BE2C (cell line): ENCODE measurements around the gene E2F1.

Experiments
- DNase-seq: peaks from one replicate; pipeline ENCODE4 v3.0.0-alpha.2; 2020
- H3K27me3 ChIP-seq: fragments of 250-450 bp; sonication (Bioruptor Pico); 2 replicates; pipeline ENCODE4 v1.5.1; 2020; ENCODE audit warnings: mild to moderate bottlenecking
- H3K36me3 ChIP-seq: fragments of 250-450 bp; sonication (Bioruptor Pico); 2 replicates; pipeline ENCODE4 v1.5.1; 2020; ENCODE audit warnings: mild to moderate bottlenecking
- H3K4me1 ChIP-seq: fragments of 250-450 bp; sonication (Bioruptor Pico); 2 replicates; pipeline ENCODE4 v1.5.1; 2020
- H3K4me3 ChIP-seq: 2 replicates; pipeline ENCODE4 v1.5.1; 2011; ENCODE audit warnings: low read depth, low read length
- H3K9me3 ChIP-seq: fragments of 250-450 bp; sonication (Bioruptor Pico); 2 replicates; pipeline ENCODE4 v1.5.1; 2020
- TF ChIP-seq, protein P1 (sequence below): IDR thresholded peaks from 2 replicates; pipeline ENCODE4 v1.5.1; 2012; ENCODE audit warnings: mild to moderate bottlenecking, low read depth, low read length

E2F1 gene

DNA sequence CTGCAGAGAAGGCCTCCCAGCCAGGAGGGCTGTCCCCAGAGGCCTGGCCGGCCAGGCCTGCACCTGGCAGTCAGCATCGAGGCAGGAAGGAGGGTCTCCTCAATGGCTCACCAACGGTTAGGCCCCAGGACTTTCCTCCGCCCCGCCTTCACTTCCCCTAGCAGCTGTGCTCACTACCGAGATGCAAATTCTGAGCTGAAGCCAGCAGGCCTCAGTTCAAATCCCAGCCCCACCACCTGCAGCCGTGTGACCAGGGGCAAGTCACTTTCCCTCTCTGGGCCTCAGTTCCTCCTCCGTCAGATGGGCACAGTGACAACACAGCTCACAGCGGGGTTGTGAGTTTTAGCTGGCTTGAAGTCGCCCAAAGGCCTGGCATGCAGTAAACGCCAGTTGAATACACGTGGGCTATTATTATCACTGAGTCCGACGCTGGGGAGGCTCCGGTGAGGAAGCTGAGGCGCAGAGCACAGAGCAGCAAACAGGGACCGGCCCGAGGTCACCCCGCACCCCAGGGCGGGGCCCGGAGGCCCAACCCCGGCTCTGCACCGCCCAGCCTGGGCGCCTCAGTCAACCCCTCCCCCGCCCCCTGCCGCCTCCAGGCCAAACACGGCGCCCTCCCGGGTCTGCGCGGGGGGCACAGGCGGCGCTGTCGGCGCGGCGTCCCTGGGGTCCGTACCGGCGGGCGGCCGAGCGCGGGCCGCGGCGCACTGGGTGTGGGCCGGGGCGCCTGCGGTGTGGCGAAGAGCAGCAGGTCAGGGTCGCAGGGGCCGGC lies 671 bp downstream of the E2F1 start:
- peaks cover 27% of the 10 kb centered on the region for H3K36me3 ChIP-seq
- peak overlapping the region; percentile 85 for H3K4me3 ChIP-seq
- H3K27me3 ChIP-seq: no peaks in the 10 kb centered on the region
- H3K4me1 ChIP-seq: peaks cover 13% of the 10 kb centered on the region
- TF ChIP-seq, protein P1, sequence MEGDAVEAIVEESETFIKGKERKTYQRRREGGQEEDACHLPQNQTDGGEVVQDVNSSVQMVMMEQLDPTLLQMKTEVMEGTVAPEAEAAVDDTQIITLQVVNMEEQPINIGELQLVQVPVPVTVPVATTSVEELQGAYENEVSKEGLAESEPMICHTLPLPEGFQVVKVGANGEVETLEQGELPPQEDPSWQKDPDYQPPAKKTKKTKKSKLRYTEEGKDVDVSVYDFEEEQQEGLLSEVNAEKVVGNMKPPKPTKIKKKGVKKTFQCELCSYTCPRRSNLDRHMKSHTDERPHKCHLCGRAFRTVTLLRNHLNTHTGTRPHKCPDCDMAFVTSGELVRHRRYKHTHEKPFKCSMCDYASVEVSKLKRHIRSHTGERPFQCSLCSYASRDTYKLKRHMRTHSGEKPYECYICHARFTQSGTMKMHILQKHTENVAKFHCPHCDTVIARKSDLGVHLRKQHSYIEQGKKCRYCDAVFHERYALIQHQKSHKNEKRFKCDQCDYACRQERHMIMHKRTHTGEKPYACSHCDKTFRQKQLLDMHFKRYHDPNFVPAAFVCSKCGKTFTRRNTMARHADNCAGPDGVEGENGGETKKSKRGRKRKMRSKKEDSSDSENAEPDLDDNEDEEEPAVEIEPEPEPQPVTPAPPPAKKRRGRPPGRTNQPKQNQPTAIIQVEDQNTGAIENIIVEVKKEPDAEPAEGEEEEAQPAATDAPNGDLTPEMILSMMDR: no peak
- H3K9me3 ChIP-seq: no peaks in the 10 kb centered on the region
- peak; percentile 92 for DNase-seq

DNA sequence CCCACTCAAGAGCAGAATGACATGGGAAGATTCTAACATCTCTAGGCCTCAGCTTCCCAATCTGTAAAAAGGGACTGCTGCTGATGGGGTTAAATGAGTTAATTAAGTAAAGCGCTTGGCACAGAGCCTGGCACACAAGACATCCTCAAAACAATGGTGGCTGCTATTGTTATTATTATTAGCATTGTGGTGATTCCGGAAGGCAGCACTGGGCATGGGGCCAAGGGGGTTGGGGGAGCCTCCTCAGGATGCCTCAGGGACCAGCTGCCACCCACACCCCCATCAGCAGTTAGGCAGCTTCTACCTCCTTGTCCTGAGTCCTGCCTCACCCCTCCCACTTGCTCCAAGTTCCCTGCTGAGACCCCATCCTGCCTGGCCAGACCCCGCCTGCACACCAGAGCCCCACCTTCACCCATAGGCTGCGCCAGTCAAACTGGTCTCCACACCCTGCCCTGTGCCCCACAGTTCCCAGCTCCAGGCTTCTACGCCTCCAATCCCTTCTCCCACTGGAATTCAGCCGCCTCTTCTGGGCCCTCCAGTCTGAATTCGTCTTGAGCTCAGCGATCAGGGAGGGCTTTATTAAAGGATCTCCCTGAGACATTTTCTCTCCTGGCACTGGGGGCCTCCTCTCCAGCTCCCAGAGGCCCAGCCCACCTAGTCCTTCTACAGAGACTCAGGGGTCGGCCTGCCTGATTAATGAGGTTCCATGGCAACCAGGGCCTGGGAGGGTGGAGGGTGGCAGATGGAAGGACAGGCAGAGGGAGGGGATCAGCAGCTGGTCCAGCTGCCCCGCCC lies 1.5 kb downstream of the E2F1 start:
- Histone ChIP-seq H3K4me1 (peaks cover 13% of the 10 kb centered on the region), H3K27me3 (no peaks in the 10 kb centered on the region), H3K36me3 (peaks cover 35% of the 10 kb centered on the region), H3K9me3 (no peaks in the 10 kb centered on the region), H3K4me3 (peak overlapping the region; percentile 85)
- TF ChIP-seq, protein P1: no peak
- peak; percentile 56 for DNase-seq

DNA sequence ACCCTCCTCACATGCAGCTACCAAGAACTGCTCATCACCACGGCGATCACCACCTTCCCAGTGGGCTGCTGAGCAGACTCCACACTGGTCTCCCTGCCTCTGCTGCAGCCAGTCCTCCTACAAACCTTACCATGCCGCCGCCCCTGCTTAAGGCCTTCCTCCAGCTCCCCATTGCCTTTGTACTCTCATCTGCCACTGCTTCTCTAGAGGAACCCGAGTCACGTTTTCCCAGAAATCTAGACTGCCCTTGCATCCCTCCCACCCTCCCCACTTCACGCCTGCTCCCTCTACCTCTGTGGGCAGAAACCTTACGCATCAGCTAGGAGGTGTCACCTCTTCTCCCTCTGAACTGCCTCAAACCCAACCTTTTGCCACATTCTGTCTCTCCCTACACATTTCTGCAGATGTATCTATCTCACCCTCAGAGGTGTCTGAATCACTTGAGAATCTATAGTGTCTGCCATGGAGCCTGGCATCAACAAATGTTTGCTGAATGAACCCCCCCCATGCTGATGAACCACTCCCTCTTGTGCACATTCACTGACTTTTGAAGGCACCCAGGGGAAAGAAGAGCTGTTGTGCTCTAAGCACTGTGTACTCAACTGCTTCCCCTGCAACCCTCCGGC lies 4.3 kb downstream of the E2F1 start:
- H3K36me3 ChIP-seq: peaks cover 63% of the 10 kb centered on the region
- DNase-seq: no peak
- no peaks in the 10 kb centered on the region for H3K27me3 ChIP-seq
- peaks cover 30% of the 10 kb centered on the region for H3K4me1 ChIP-seq
- TF ChIP-seq, protein P1: no peak
- H3K9me3 ChIP-seq: no peaks in the 10 kb centered on the region
- no peak overlapping the region for H3K4me3 ChIP-seq

DNA sequence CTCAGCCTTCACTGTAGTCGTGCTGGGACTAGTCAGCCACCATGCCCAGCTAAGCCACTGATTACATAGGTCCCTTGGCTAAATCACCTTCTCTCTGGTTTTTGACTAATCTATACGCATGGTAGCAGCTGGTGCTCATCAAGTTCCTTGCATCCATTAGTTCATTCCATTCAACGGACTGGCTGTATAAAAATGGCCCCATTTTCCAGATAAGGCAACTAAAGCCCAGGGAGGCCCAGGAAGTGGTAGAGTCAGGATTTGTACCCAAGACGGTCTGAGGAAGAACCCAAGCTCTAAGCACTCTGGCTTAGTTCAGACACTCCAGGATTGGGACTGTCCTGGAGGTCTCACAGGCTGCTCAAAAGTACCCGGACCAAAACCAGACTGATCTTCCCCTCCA lies 4.9 kb downstream of the E2F1 start:
- no peaks in the 10 kb centered on the region for H3K27me3 ChIP-seq
- H3K9me3 ChIP-seq: no peaks in the 10 kb centered on the region
- peaks cover 69% of the 10 kb centered on the region for H3K36me3 ChIP-seq
- no peak overlapping the region for H3K4me3 ChIP-seq
- DNase-seq: no peak
- TF ChIP-seq, protein P1: no peak
- peaks cover 27% of the 10 kb centered on the region for H3K4me1 ChIP-seq

- Histone ChIP-seq H3K4me1 (peaks cover 27% of the 10 kb centered on the region), H3K27me3 (no peaks in the 10 kb centered on the region), H3K4me3 (no peak overlapping the region), H3K9me3 (no peaks in the 10 kb centered on the region), H3K36me3 (peaks cover 74% of the 10 kb centered on the region)
- TF ChIP-seq, protein P1: no peak
- DNase-seq: no peak
Observed at GRCh38 chr20:33680686-33681085, 5.5 kb downstream of the E2F1 start.
